B cell (primary cell): ENCODE data around the gene CD99L2. TPM values are rescaled to one million over a fixed set of nuclear protein-coding genes. Genes with fewer than 3 reads are reported as not detected.

Source experiments
- ATAC-seq: fragments of 200-7000 bp; cut with Tn5 transposase; one replicate; pipeline ENCODE4 v1.10.0; 2021; ENCODE audit warnings: low read depth, mild to moderate bottlenecking, moderate number of reproducible peaks, moderate library complexity
- CTCF ChIA-PET: fragments of 350-600 bp; sonication (Branson Sonifier 250); formaldehyde crosslinking; loops from one replicate; lab custom pipeline; 2021; ENCODE audit warnings: antibody characterized with exemption, inconsistent platforms; lab: Charles Lee
- POLR2A ChIA-PET: fragments of 350-600 bp; sonication (Branson Sonifier 250); formaldehyde crosslinking; loops from one replicate; lab custom pipeline; 2021; ENCODE audit warnings: antibody characterized with exemption; lab: Charles Lee
- DNase-seq: peaks from one replicate; pipeline ENCODE4 v3.0.0; 2013
- H2AFZ ChIP-seq: 2 replicates; pipeline ENCODE4 v1.6.1; 2012; ENCODE audit warnings: mild to moderate bottlenecking, low read depth, low read length; ENCODE audit not compliant: insufficient read depth, poor library complexity, severe bottlenecking
- H3K27ac ChIP-seq, 2 donors: 1 replicate in 1 of 2; 2 replicates in 1 of 2; pipeline ENCODE4 v1.5.1; 2012 to 2013; ENCODE audit warnings: low read length in 2 of 2, mild to moderate bottlenecking in 2 of 2, moderate library complexity in 1 of 2
- H3K27me3 ChIP-seq, 4 experiments: fragments of 200-600 bp in 1 of 4; sonication (generic) in 1 of 4; replicated peaks in 1 of 4; 1 replicate in 2 of 4; 2 replicates in 2 of 4; pipeline versions ENCODE4 v1.6.1 to v1.7.0; 2013 to 2016; ENCODE audit warnings: low read length in 3 of 4, mild to moderate bottlenecking in 2 of 4, mixed read lengths in 1 of 4, moderate library complexity in 1 of 4; ENCODE audit not compliant: insufficient read depth in 4 of 4, control insufficient read depth in 3 of 4; ENCODE audit errors: control extremely low read depth in 1 of 4
- H3K36me3 ChIP-seq, 2 experiments: replicated peaks in 1 of 2; 1 replicate in 1 of 2; 2 replicates in 1 of 2; pipeline versions ENCODE4 v1.6.1 to v1.7.1; 2013; ENCODE audit warnings: low read length in 1 of 2; ENCODE audit not compliant: insufficient read depth in 2 of 2, control insufficient read depth in 1 of 2; ENCODE audit errors: control extremely low read depth in 1 of 2, extremely low read depth in 1 of 2
- H3K4me1 ChIP-seq, 2 donors: fragments of 200-600 bp in 1 of 2; sonication (generic) in 1 of 2; 1 replicate in 1 of 2; 2 replicates in 1 of 2; pipeline versions ENCODE4 v1.5.1 to v1.6.1; 2013 to 2017; ENCODE audit warnings: low read length in 2 of 2; ENCODE audit not compliant: control insufficient read depth in 2 of 2, insufficient read depth in 2 of 2
- H3K4me2 ChIP-seq: replicated peaks from 2 replicates; pipeline ENCODE3; 2012; ENCODE audit warnings: mild to moderate bottlenecking, low read depth, low read length; ENCODE audit not compliant: poor library complexity, severe bottlenecking
- H3K4me3 ChIP-seq, 5 experiments: fragments of 200-600 bp in 1 of 5; sonication (generic) in 1 of 5; 1 replicate in 3 of 5; 2 replicates in 2 of 5; pipeline versions ENCODE4 v1.5.1 to v1.7.0; 2011 to 2016; ENCODE audit warnings: low read length in 4 of 5, mild to moderate bottlenecking in 4 of 5, low read depth in 2 of 5, control low read depth in 1 of 5, moderate library complexity in 1 of 5; ENCODE audit not compliant: insufficient read depth in 1 of 5; ENCODE audit errors: control extremely low read depth in 1 of 5, extremely low read depth in 1 of 5
- H3K79me2 ChIP-seq: fragments of 200-600 bp; sonication (generic); one replicate; pipeline ENCODE4 v1.6.0; 2016; ENCODE audit warnings: low read length; ENCODE audit not compliant: control insufficient read depth, insufficient read depth
- H3K9ac ChIP-seq: fragments of 200-600 bp; sonication (generic); 2 replicates; pipeline ENCODE4 v1.6.1; 2017; ENCODE audit warnings: mild to moderate bottlenecking, low read length, moderate library complexity
- H3K9me3 ChIP-seq, 3 donors: one replicate each; pipeline versions ENCODE4 v1.6.1 to v1.7.1; 2013; ENCODE audit warnings: low read length in 2 of 3; ENCODE audit not compliant: control insufficient read depth in 2 of 3, insufficient read depth in 1 of 3; ENCODE audit errors: control extremely low read depth in 1 of 3
- H4K20me1 ChIP-seq: 2 replicates; pipeline ENCODE4 v1.6.0; 2012; ENCODE audit warnings: mild to moderate bottlenecking, low read length; ENCODE audit not compliant: insufficient read depth, control insufficient read depth, poor library complexity, severe bottlenecking
- H3K27ac Mint-ChIP-seq: one replicate; pipeline ENCODE4 v1.8.0; 2021; ENCODE audit warnings: mixed read lengths
- H3K27me3 Mint-ChIP-seq: one replicate; pipeline ENCODE4 v1.8.0; 2021; ENCODE audit warnings: mixed read lengths
- H3K4me1 Mint-ChIP-seq: one replicate; pipeline ENCODE4 v1.8.0; 2021; ENCODE audit warnings: mixed read lengths
- H3K4me3 Mint-ChIP-seq: one replicate; pipeline ENCODE4 v1.8.0; 2021; ENCODE audit warnings: mixed read lengths
- H3K9me3 Mint-ChIP-seq: one replicate; pipeline ENCODE4 v1.8.0; 2022; ENCODE audit warnings: mixed read lengths; ENCODE audit not compliant: insufficient read depth
- CTCF ChIP-seq: fragments of 200-600 bp; IDR thresholded peaks from one replicate; pipeline ENCODE4 v1.8.0; 2022; ENCODE audit warnings: antibody characterized with exemption, mild to moderate bottlenecking
- EZH2 ChIP-seq: IDR thresholded peaks from 2 replicates; pipeline ENCODE4 v1.6.1; 2012; ENCODE audit warnings: borderline replicate concordance, low read depth, mild to moderate bottlenecking, moderate library complexity, low read length; ENCODE audit not compliant: insufficient read depth, poor library complexity, severe bottlenecking
- WGBS: methylation state at CpG from one replicate; pipeline ENCODE4 v1.1.5; 2013; ENCODE audit warnings: missing lambda C conversion rate; ENCODE audit not compliant: insufficient coverage; 5-methylcytosine and 5-hydroxymethylcytosine counted together
- intact Hi-C: fragments of 100-400 bp; cut with micrococcal nuclease; formaldehyde crosslinking; loops from one replicate; pipeline ENCODE4 v1.10.0; 2022
- polyA plus RNA-seq: library from polyadenylated mRNA; depleted of rRNA; stranded (reverse); fragments of >200 nt; gene quantifications from 2 replicates; pipeline ENCODE4 v1.2.3, GENCODE V29; 2012
- total RNA-seq, 2 donors: library from RNA; stranded (reverse); fragments of 120-200 nt in 1 of 2; gene quantifications; 1 replicate in 1 of 2; 2 replicates in 1 of 2; pipeline versions ENCODE4 v1.2.3 to v1.2.4, GENCODE V29; 2013 to 2022

CD99L2 gene
- total and polyA plus RNA-seq, 2 donors (not counting 1 experiment from before 2014, with no cell fraction given), result 8.7 to 17.8 TPM

- no CpG with 5 or more reads among the region's 7 CpGs for WGBS
- Mint-ChIP-seq H3K4me1 (no peaks in the 10 kb centered on the region), H3K9me3 (no peaks in the 10 kb centered on the region), H3K27me3 (no peaks in the 10 kb centered on the region), H3K4me3 (no peak overlapping the region), H3K27ac (no peak overlapping the region)
- no peak overlapping the region for H3K4me3 ChIP-seq
- POLR2A ChIA-PET, result interaction anchor here (0.5 kb wide), 1 partner anchor 11 kb away, joined by 3 read pairs; no protein-coding TSS in a partner anchor
- ATAC-seq (no peak), DNase-seq (no peak)
- H4K20me1 ChIP-seq, result no peaks in the 10 kb centered on the region
- no peak overlapping the region for H3K9ac ChIP-seq
- TF ChIP-seq CTCF, result no peak
- TF ChIP-seq EZH2, result no peak
- H3K27me3 ChIP-seq, result no peaks in the 10 kb centered on the region
- intact Hi-C loops, result no loop called here
- H3K36me3 ChIP-seq, result peaks cover 0 to 30% of the 10 kb centered on the region in 2 experiments
- no peaks in the 10 kb centered on the region for H3K4me1 ChIP-seq
- no peak overlapping the region for H3K4me2 ChIP-seq
- CTCF ChIA-PET, result interaction anchor here (1.1 kb wide), 1 partner anchor 11 kb away, joined by 4 read pairs; no protein-coding TSS in a partner anchor
- H3K27ac ChIP-seq, result no peak overlapping the region
- no peaks in the 10 kb centered on the region for H3K9me3 ChIP-seq
- no peaks in the 10 kb centered on the region for H3K79me2 ChIP-seq
- H2AFZ ChIP-seq, result no peak overlapping the region
Observed at GRCh38 chrX:150761176-150761818, 137.2 kb downstream of the CD99L2 start.

- DNase-seq (no peak), ATAC-seq (no peak)
- Histone ChIP-seq H3K36me3 (peaks cover 0 to 35% of the 10 kb centered on the region in 2 experiments), H3K9me3 (no peaks in the 10 kb centered on the region), H3K4me2 (no peak overlapping the region), H3K27me3 (no peaks in the 10 kb centered on the region), H3K9ac (no peak overlapping the region), H3K79me2 (no peaks in the 10 kb centered on the region), H2AFZ (no peak overlapping the region), H3K27ac (no peak overlapping the region), H4K20me1 (no peaks in the 10 kb centered on the region), H3K4me3 (no peak overlapping the region), H3K4me1 (no peaks in the 10 kb centered on the region)
- H3K27ac Mint-ChIP-seq, result no peak overlapping the region
- POLR2A ChIA-PET, result no interaction called here
- H3K4me1 Mint-ChIP-seq, result no peaks in the 10 kb centered on the region
- TF ChIP-seq CTCF (no peak), EZH2 (no peak)
- H3K9me3 Mint-ChIP-seq, result no peaks in the 10 kb centered on the region
- intact Hi-C loops, result no loop called here
- H3K27me3 Mint-ChIP-seq, result no peaks in the 10 kb centered on the region
- CTCF ChIA-PET, result no interaction called here
- WGBS, result no CpG with 5 or more reads among the region's 22 CpGs
- no peak overlapping the region for H3K4me3 Mint-ChIP-seq
Observed at GRCh38 chrX:150759568-150760416, 138.7 kb downstream of the CD99L2 start.
